ENCODE results near the gene AZU1.

The AZU1 gene

GRCh38 chr19:821231-821824, 6.3 kb upstream of the AZU1 start:
- TF ChIP-seq CTCF (IDR thresholded peaks at IDR 0.05; ENCODE audit: borderline replicate concordance, insufficient read depth, low read depth, low read length) = no peak
- no peak overlapping the region for H3K4me3 ChIP-seq (ENCODE audit: low read depth, low read length)

DNA sequence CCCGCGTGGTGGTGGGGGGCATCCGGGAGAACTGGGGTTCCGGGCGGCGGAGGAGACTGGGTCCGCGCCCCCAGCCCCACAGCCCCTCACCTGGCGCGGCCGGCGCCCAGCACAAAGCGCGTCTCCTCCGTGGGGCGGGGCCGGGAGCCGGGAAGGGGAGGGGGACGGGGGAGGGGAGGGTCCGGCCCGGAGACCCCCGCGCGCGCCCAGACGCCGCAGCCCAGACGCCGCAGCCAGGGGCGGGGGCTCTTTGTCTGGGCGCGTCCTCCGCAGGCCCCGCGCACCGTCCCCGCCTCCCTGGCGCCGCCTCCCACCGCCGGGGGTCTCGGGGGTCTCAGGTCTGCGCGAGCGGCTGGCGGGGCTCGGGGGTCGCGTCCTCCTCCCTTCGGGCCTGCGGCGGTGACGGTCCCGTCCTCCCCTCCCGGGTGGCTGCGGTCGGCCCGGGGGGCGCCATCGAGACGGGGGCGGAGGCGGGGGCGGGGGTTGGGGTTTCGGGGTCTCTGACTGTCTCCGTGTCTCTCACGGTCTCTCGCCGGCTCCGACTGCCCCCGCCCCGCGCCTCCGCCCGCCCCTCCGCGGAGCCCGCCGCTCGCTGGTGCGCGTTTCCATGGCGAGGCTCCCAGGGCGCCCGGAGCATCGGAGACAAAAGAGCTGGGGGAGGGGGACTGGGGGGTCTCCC, 5.7 kb upstream of the AZU1 start, which contains the start of gene PLPPR3:
Gene PLPPR3, minus strand, starts transcription at position 131 of the 679 bp plus-strand sequence. CDS start 396 bp downstream, outside the sequence.
- no peak within 1 kb of the TSS for H3K4me3 ChIP-seq (ENCODE audit: low read depth, low read length)
- TF ChIP-seq CTCF (IDR thresholded peaks at IDR 0.05; ENCODE audit: borderline replicate concordance, insufficient read depth, low read depth, low read length) = no peak

DNA sequence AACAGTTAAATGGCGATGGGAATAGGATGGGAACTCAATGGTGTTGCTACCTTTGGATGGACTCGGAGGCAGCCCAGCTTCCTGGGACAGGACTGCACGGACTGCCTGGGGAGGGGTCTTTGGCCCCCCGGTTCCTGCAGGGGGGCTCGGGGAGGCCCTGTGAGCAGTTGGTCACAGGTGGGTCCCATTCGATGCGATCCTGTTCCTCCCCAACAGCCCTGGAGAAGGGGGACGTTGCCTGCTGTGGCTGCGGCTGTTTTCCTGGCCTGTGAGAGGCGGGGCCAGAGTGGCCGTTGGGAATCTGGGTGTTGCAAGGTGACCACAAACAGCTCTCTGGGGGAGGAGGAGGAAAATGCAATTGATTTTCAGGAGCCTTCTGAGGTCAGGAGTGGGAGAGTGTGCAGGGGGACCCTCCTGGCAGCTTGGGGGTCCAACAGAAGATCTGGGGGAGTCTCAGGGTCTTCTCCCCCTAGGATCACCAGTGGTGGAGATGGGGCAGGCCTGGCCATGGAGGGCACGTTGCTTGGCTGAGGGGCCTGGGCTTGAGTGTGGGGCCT, 4.0 kb upstream of the AZU1 start:
- TF ChIP-seq CTCF (IDR thresholded peaks at IDR 0.05; ENCODE audit: borderline replicate concordance, insufficient read depth, low read depth, low read length) = no peak
- H3K4me3 ChIP-seq (ENCODE audit: low read depth, low read length) = no peak overlapping the region

GRCh38 chr19:824885-825284, 2.8 kb upstream of the AZU1 start:
- TF ChIP-seq CTCF (IDR thresholded peaks at IDR 0.05; ENCODE audit: borderline replicate concordance, insufficient read depth, low read depth, low read length) = no peak
- no peak overlapping the region for H3K4me3 ChIP-seq (ENCODE audit: low read depth, low read length)

DNA sequence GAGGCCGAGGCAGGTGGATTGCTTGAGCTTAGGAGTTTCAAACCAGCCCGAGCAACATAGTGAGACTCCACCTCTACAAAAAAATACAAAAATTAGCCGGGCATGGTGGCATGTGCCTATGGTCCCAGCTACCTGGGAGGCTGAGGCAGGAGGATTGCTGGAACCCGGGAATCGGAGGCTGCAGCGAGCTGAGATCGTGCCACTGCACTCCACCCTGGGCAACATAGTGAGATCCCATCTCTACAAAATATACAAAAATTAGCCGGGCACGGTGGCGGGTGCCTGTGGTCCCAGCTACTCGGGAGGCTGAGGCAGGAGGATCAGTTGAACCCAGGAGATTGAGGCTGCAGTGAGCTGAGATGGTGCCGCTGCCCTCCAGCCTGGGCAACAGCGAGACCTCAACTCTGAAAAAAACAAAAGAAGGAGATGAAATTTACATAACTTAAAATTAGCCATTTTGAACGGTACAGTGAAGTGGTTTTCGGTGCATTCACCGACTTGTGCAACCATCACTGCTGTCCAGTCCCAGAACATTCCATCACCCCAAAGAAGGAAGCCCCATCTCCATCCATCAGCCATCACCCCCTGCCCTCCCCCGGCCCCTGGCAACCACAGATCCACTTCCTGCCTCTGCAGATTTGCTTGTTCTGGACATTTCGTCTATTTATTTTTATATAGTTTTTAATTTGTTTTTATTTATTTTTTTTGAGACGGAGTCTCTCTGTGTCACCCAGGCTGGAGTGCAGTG, 1.6 kb upstream of the AZU1 start:
- no peak for TF ChIP-seq CTCF (IDR thresholded peaks at IDR 0.05; ENCODE audit: borderline replicate concordance, insufficient read depth, low read depth, low read length)
- H3K4me3 ChIP-seq (ENCODE audit: low read depth, low read length) = no peak overlapping the region

GRCh38 chr19:827314-827709, 325 bp upstream of the AZU1 start:
- TF ChIP-seq CTCF (IDR thresholded peaks at IDR 0.05; ENCODE audit: borderline replicate concordance, insufficient read depth, low read depth, low read length) = no peak
- no peak overlapping the region for H3K4me3 ChIP-seq (ENCODE audit: low read depth, low read length)

Data from GM12875 (cell line).